LNCaP clone FGC (cell line): ENCODE measurements around the gene FBXO5.

Experiments
- DNase-seq: peaks from one replicate; pipeline ENCODE4 v3.0.0-alpha.2; 2011; ENCODE audit warnings: low read depth
- H3K4me3 ChIP-seq: 2 replicates; pipeline ENCODE4 v1.5.1; 2011; ENCODE audit warnings: mild to moderate bottlenecking, low read depth, low read length, control low read depth
- CTCF ChIP-seq: IDR thresholded peaks from 2 replicates; pipeline ENCODE4 v1.5.1; 2012; ENCODE audit warnings: mild to moderate bottlenecking; ENCODE audit not compliant: control insufficient read depth, insufficient read depth; ENCODE audit errors: extremely low read depth

The FBXO5 gene

GRCh38 chr6:152982904-152983636 lies at the start of gene FBXO5:
FBXO5 (minus strand) TSS chr6:152983041; CDS start chr6:152982959, 82 bp downstream.
- peak within 1 kb of the TSS; percentile 69 for H3K4me3 ChIP-seq
- DNase-seq: peak; percentile 89
- no peak for TF ChIP-seq CTCF

GRCh38 chr6:153032255-153032882 lies 49.5 kb upstream of the FBXO5 start:
- peak; percentile 34; the same call in 1 of the 2 replicates for TF ChIP-seq CTCF
- H3K4me3 ChIP-seq: no peak overlapping the region
- DNase-seq: no peak

GRCh38 chr6:153031335-153031955 lies 48.6 kb upstream of the FBXO5 start:
- no peak overlapping the region for H3K4me3 ChIP-seq
- peak; percentile 69 for DNase-seq
- TF ChIP-seq CTCF: no peak

- no peak overlapping the region for H3K4me3 ChIP-seq
- DNase-seq: no peak
- TF ChIP-seq CTCF: no peak
These were observed 46.1 kb upstream of the FBXO5 start for GRCh38 chr6:153028963-153029362.

- no peak overlapping the region for H3K4me3 ChIP-seq
- no peak for TF ChIP-seq CTCF
- DNase-seq: no peak
These were observed 45.4 kb upstream of the FBXO5 start for GRCh38 chr6:153028286-153028685.

- DNase-seq: no peak
- H3K4me3 ChIP-seq: no peak overlapping the region
- no peak for TF ChIP-seq CTCF
These were observed 44.6 kb upstream of the FBXO5 start for GRCh38 chr6:153027480-153027879.
